Measurements from ENCODE around the gene OGDHL.

DNA sequence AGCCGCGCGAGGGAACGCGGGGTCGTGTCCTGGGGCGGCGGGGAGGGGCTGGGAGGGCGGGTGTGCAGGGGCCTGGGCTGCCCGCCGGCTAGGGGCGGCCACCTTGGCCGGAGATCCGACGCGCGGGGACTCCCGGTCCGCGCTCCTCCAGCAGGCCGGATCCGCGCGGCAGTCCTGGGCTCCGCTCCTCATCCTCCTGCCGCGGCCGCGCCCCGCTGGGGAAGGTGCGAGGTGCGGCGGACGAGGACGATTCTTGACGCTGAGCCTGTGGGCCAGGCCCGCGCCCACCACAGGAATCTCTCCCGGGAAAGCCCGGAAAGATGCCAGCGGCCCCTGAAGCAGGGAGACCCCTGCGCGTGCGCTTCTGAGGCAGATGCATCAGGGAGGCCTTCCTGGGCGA, 6.6 kb upstream of the OGDHL start:
- TF ChIP-seq, protein P1, sequence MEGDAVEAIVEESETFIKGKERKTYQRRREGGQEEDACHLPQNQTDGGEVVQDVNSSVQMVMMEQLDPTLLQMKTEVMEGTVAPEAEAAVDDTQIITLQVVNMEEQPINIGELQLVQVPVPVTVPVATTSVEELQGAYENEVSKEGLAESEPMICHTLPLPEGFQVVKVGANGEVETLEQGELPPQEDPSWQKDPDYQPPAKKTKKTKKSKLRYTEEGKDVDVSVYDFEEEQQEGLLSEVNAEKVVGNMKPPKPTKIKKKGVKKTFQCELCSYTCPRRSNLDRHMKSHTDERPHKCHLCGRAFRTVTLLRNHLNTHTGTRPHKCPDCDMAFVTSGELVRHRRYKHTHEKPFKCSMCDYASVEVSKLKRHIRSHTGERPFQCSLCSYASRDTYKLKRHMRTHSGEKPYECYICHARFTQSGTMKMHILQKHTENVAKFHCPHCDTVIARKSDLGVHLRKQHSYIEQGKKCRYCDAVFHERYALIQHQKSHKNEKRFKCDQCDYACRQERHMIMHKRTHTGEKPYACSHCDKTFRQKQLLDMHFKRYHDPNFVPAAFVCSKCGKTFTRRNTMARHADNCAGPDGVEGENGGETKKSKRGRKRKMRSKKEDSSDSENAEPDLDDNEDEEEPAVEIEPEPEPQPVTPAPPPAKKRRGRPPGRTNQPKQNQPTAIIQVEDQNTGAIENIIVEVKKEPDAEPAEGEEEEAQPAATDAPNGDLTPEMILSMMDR (IDR thresholded peaks at IDR 0.05; ENCODE audit: low read depth, low read length): no peak
- no peak for TF ChIP-seq EZH2phosphoT487 (IDR thresholded peaks at IDR 0.05; ENCODE audit: low read depth)

Data from OCI-LY3 (cell line).